SK-N-SH (cell line): ENCODE data around the gene MEF2D.

Source experiments
- EZH2phosphoT487 ChIP-seq: fragments of 200-600 bp; sonication (generic); IDR thresholded peaks from 2 replicates; pipeline ENCODE4 v1.6.1; 2017; ENCODE audit warnings: low read depth, mixed run types, mild to moderate bottlenecking, antibody characterized with exemption, moderate library complexity, borderline replicate concordance
- POLR2AphosphoS5 ChIP-seq: IDR thresholded peaks from 2 replicates; pipeline ENCODE4 v1.6.1; 2012; ENCODE audit warnings: low read depth, low read length
- RAD21 ChIP-seq: IDR thresholded peaks from 2 replicates; pipeline ENCODE4 v1.6.1; 2012; ENCODE audit warnings: mild to moderate bottlenecking, low read length
- SIN3A ChIP-seq: IDR thresholded peaks from 2 replicates; pipeline ENCODE4 v1.6.1; 2012; ENCODE audit warnings: low read depth, mild to moderate bottlenecking, low read length, moderate library complexity, borderline replicate concordance
- TF ChIP-seq, protein P1 (sequence below): fragments of 200-600 bp; sonication (generic); IDR thresholded peaks from 2 replicates; pipeline ENCODE4 v1.6.1; 2017; ENCODE audit warnings: antibody characterized with exemption, mild to moderate bottlenecking, moderate library complexity
- TF ChIP-seq, protein P2 (sequence below): IDR thresholded peaks from 2 replicates; pipeline ENCODE4 v1.4.0; 2012; ENCODE audit warnings: low read depth, borderline replicate concordance
- TF ChIP-seq, protein P3 (sequence below): fragments of 150-350 bp; IDR thresholded peaks from 2 replicates; pipeline ENCODE4 v1.6.1; 2017; ENCODE audit warnings: antibody characterized with exemption, low read length, low read depth, borderline replicate concordance

DNA sequence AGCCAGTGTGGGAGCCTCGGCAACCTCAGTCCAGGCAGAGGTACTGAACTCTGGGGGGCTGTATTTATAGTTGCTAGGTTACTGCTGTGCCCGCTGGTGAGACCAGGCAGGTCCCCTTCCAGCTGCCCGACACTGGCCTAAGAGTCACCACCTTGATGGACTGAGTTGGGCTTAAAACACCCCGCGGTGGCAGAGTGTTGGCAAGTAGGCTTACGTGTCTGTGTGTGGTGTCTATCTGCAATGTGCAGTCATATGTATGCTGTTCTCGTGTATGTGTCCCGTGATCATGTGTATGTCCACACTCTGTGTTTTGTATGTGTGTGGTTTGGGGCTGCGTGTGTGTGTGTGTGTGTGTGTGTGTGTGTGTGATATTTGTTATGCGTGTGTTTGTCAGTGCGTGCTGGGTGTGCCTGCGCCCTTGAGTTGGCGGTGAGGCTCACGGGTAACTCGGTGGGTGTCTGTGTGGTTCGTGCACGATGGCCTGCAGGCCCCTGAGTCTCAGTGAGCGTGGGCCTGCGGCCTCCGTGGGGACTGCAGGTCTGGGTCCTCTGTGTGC, 65.5 kb downstream of the MEF2D start:
- TF ChIP-seq, protein P1, sequence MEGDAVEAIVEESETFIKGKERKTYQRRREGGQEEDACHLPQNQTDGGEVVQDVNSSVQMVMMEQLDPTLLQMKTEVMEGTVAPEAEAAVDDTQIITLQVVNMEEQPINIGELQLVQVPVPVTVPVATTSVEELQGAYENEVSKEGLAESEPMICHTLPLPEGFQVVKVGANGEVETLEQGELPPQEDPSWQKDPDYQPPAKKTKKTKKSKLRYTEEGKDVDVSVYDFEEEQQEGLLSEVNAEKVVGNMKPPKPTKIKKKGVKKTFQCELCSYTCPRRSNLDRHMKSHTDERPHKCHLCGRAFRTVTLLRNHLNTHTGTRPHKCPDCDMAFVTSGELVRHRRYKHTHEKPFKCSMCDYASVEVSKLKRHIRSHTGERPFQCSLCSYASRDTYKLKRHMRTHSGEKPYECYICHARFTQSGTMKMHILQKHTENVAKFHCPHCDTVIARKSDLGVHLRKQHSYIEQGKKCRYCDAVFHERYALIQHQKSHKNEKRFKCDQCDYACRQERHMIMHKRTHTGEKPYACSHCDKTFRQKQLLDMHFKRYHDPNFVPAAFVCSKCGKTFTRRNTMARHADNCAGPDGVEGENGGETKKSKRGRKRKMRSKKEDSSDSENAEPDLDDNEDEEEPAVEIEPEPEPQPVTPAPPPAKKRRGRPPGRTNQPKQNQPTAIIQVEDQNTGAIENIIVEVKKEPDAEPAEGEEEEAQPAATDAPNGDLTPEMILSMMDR: no peak
- TF ChIP-seq EZH2phosphoT487: no peak
- no peak for TF ChIP-seq SIN3A
- TF ChIP-seq RAD21: no peak
- TF ChIP-seq, protein P2, sequence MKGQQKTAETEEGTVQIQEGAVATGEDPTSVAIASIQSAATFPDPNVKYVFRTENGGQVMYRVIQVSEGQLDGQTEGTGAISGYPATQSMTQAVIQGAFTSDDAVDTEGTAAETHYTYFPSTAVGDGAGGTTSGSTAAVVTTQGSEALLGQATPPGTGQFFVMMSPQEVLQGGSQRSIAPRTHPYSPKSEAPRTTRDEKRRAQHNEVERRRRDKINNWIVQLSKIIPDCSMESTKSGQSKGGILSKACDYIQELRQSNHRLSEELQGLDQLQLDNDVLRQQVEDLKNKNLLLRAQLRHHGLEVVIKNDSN: no peak
- no peak for TF ChIP-seq POLR2AphosphoS5
- TF ChIP-seq, protein P3, sequence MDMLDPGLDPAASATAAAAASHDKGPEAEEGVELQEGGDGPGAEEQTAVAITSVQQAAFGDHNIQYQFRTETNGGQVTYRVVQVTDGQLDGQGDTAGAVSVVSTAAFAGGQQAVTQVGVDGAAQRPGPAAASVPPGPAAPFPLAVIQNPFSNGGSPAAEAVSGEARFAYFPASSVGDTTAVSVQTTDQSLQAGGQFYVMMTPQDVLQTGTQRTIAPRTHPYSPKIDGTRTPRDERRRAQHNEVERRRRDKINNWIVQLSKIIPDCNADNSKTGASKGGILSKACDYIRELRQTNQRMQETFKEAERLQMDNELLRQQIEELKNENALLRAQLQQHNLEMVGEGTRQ: no peak
